Measurements from ENCODE around the gene GMDS.

Gene GMDS

GRCh38 chr6:1971612-1972011, 273.8 kb downstream of the GMDS start:
- Histone ChIP-seq H3K9me3 (ENCODE audit: control insufficient read depth, insufficient read depth, low read length) (no peaks in the 10 kb centered on the region), H3K9ac (ENCODE audit: low read depth, low read length) (no peak overlapping the region), H3K4me1 (ENCODE audit: insufficient read depth, low read length) (no peaks in the 10 kb centered on the region), H3K36me3 (ENCODE audit: insufficient read depth, low read length) (no peaks in the 10 kb centered on the region)

- no peak overlapping the region for H3K9ac ChIP-seq (ENCODE audit: low read depth, low read length)
- H3K4me1 ChIP-seq (ENCODE audit: insufficient read depth, low read length) = no peaks in the 10 kb centered on the region
- no peaks in the 10 kb centered on the region for H3K9me3 ChIP-seq (ENCODE audit: control insufficient read depth, insufficient read depth, low read length)
- no peaks in the 10 kb centered on the region for H3K36me3 ChIP-seq (ENCODE audit: insufficient read depth, low read length)
Measured at GRCh38 chr6:1970151-1970561, 275.2 kb downstream of the GMDS start.

- no peak overlapping the region for H3K9ac ChIP-seq (ENCODE audit: low read depth, low read length)
- H3K9me3 ChIP-seq (ENCODE audit: control insufficient read depth, insufficient read depth, low read length) = no peaks in the 10 kb centered on the region
- no peaks in the 10 kb centered on the region for H3K4me1 ChIP-seq (ENCODE audit: insufficient read depth, low read length)
- H3K36me3 ChIP-seq (ENCODE audit: insufficient read depth, low read length) = no peaks in the 10 kb centered on the region
Measured at GRCh38 chr6:1966713-1967112, 278.7 kb downstream of the GMDS start.

GRCh38 chr6:1965596-1966224, 279.7 kb downstream of the GMDS start:
- H3K4me1 ChIP-seq (ENCODE audit: insufficient read depth, low read length) = no peaks in the 10 kb centered on the region
- H3K9me3 ChIP-seq (ENCODE audit: control insufficient read depth, insufficient read depth, low read length) = no peaks in the 10 kb centered on the region
- no peaks in the 10 kb centered on the region for H3K36me3 ChIP-seq (ENCODE audit: insufficient read depth, low read length)
- no peak overlapping the region for H3K9ac ChIP-seq (ENCODE audit: low read depth, low read length)

- H3K9ac ChIP-seq (ENCODE audit: low read depth, low read length) = no peak overlapping the region
- H3K36me3 ChIP-seq (ENCODE audit: insufficient read depth, low read length) = no peaks in the 10 kb centered on the region
- no peaks in the 10 kb centered on the region for H3K9me3 ChIP-seq (ENCODE audit: control insufficient read depth, insufficient read depth, low read length)
- no peaks in the 10 kb centered on the region for H3K4me1 ChIP-seq (ENCODE audit: insufficient read depth, low read length)
Measured at GRCh38 chr6:1963596-1963995, 281.8 kb downstream of the GMDS start.

GRCh38 chr6:1962201-1962600, 283.2 kb downstream of the GMDS start:
- H3K36me3 ChIP-seq (ENCODE audit: insufficient read depth, low read length) = no peaks in the 10 kb centered on the region
- no peak overlapping the region for H3K9ac ChIP-seq (ENCODE audit: low read depth, low read length)
- no peaks in the 10 kb centered on the region for H3K4me1 ChIP-seq (ENCODE audit: insufficient read depth, low read length)
- H3K9me3 ChIP-seq (ENCODE audit: control insufficient read depth, insufficient read depth, low read length) = no peaks in the 10 kb centered on the region

GRCh38 chr6:1960486-1961142, 284.8 kb downstream of the GMDS start:
- Histone ChIP-seq H3K9me3 (ENCODE audit: control insufficient read depth, insufficient read depth, low read length) (no peaks in the 10 kb centered on the region), H3K36me3 (ENCODE audit: insufficient read depth, low read length) (no peaks in the 10 kb centered on the region), H3K4me1 (ENCODE audit: insufficient read depth, low read length) (no peaks in the 10 kb centered on the region), H3K9ac (ENCODE audit: low read depth, low read length) (no peak overlapping the region)

- Histone ChIP-seq H3K9ac (ENCODE audit: low read depth, low read length) (no peak overlapping the region), H3K9me3 (ENCODE audit: control insufficient read depth, insufficient read depth, low read length) (no peaks in the 10 kb centered on the region), H3K36me3 (ENCODE audit: insufficient read depth, low read length) (no peaks in the 10 kb centered on the region), H3K4me1 (ENCODE audit: insufficient read depth, low read length) (no peaks in the 10 kb centered on the region)
Measured at GRCh38 chr6:1958257-1958656, 287.1 kb downstream of the GMDS start.

GRCh38 chr6:1957746-1958145, 287.7 kb downstream of the GMDS start:
- no peaks in the 10 kb centered on the region for H3K36me3 ChIP-seq (ENCODE audit: insufficient read depth, low read length)
- H3K9ac ChIP-seq (ENCODE audit: low read depth, low read length) = no peak overlapping the region
- H3K4me1 ChIP-seq (ENCODE audit: insufficient read depth, low read length) = peaks cover 2% of the 10 kb centered on the region; the same call in 1 of the 2 replicates
- no peaks in the 10 kb centered on the region for H3K9me3 ChIP-seq (ENCODE audit: control insufficient read depth, insufficient read depth, low read length)

- no peaks in the 10 kb centered on the region for H3K9me3 ChIP-seq (ENCODE audit: control insufficient read depth, insufficient read depth, low read length)
- no peak overlapping the region for H3K9ac ChIP-seq (ENCODE audit: low read depth, low read length)
- peaks cover 6% of the 10 kb centered on the region; the same call in 1 of the 2 replicates for H3K4me1 ChIP-seq (ENCODE audit: insufficient read depth, low read length)
- H3K36me3 ChIP-seq (ENCODE audit: insufficient read depth, low read length) = no peaks in the 10 kb centered on the region
Measured at GRCh38 chr6:1952740-1953360, 292.6 kb downstream of the GMDS start.

- Histone ChIP-seq H3K9ac (ENCODE audit: low read depth, low read length) (no peak overlapping the region), H3K36me3 (ENCODE audit: insufficient read depth, low read length) (no peaks in the 10 kb centered on the region)
Measured at GRCh38 chr6:1950631-1951030, 294.8 kb downstream of the GMDS start.

GRCh38 chr6:1949538-1949937, 295.9 kb downstream of the GMDS start:
- H3K9ac ChIP-seq (ENCODE audit: low read depth, low read length) = no peak overlapping the region
- H3K4me1 ChIP-seq (ENCODE audit: insufficient read depth, low read length) = peaks cover 12% of the 10 kb centered on the region
- no peaks in the 10 kb centered on the region for H3K36me3 ChIP-seq (ENCODE audit: insufficient read depth, low read length)
- no peaks in the 10 kb centered on the region for H3K9me3 ChIP-seq (ENCODE audit: control insufficient read depth, insufficient read depth, low read length)

More at GRCh38 chr6:1950631-1951030, 294.8 kb downstream of the GMDS start:
- H3K4me1 ChIP-seq (ENCODE audit: insufficient read depth, low read length) = peaks cover 8% of the 10 kb centered on the region
- H3K9me3 ChIP-seq (ENCODE audit: control insufficient read depth, insufficient read depth, low read length) = no peaks in the 10 kb centered on the region

GRCh38 chr6:1947922-1948321, 297.5 kb downstream of the GMDS start:
- Histone ChIP-seq H3K36me3 (ENCODE audit: insufficient read depth, low read length) (no peaks in the 10 kb centered on the region), H3K9ac (ENCODE audit: low read depth, low read length) (no peak overlapping the region), H3K9me3 (ENCODE audit: control insufficient read depth, insufficient read depth, low read length) (no peaks in the 10 kb centered on the region), H3K4me1 (ENCODE audit: insufficient read depth, low read length) (peaks cover 11% of the 10 kb centered on the region)

GRCh38 chr6:1946583-1946982, 298.8 kb downstream of the GMDS start:
- H3K36me3 ChIP-seq (ENCODE audit: insufficient read depth, low read length) = no peaks in the 10 kb centered on the region
- peaks cover 6% of the 10 kb centered on the region; the same call in 1 of the 2 replicates for H3K4me1 ChIP-seq (ENCODE audit: insufficient read depth, low read length)
- H3K9ac ChIP-seq (ENCODE audit: low read depth, low read length) = no peak overlapping the region
- no peaks in the 10 kb centered on the region for H3K9me3 ChIP-seq (ENCODE audit: control insufficient read depth, insufficient read depth, low read length)
